SK-N-SH (cell line): ENCODE data around the gene PSKH1. TPM values are rescaled to one million over a fixed set of nuclear protein-coding genes. Genes with fewer than 3 reads are reported as not detected.

Experiments used
- CTCF ChIA-PET: fragments of 300-600, 350-600 bp; formaldehyde crosslinking; extraction: SDS; loops from one replicate; lab custom pipeline; 2021; lab: Yijun Ruan, JAX
- POLR2A ChIA-PET: fragments of 350-600 bp; sonication (Branson Sonifier 250); formaldehyde crosslinking; extraction: SDS; loops from one replicate; lab custom pipeline; 2020; ENCODE audit warnings: antibody characterized with exemption, inconsistent platforms; lab: Yijun Ruan, JAX
- DNase-seq: peaks from one replicate; pipeline ENCODE4 v3.0.0; 2012
- H2AFZ ChIP-seq: fragments of 200-600 bp; sonication (generic); 2 replicates; pipeline ENCODE4 v1.8.1; 2016; ENCODE audit warnings: antibody characterized with exemption, mild to moderate bottlenecking, low read depth
- H3F3A ChIP-seq: fragments of 200-600 bp; sonication (generic); replicated peaks from 2 replicates; pipeline ENCODE3; 2016; ENCODE audit warnings: antibody characterized with exemption, mild to moderate bottlenecking; ENCODE audit not compliant: insufficient read depth
- H3K27ac ChIP-seq, 2 experiments: fragments of 200-500 bp in 1 of 2; fragments of 200-600 bp in 1 of 2; sonication (Bioruptor generic) in 1 of 2; sonication (generic), shearing (Covaris generic) in 1 of 2; 2 replicates each; pipeline versions ENCODE4 v1.5.1 to v1.6.1; 2014 to 2016; ENCODE audit warnings: low read depth in 2 of 2, inconsistent platforms in 1 of 2, low read length in 1 of 2, mild to moderate bottlenecking in 1 of 2, mixed read lengths in 1 of 2
- H3K27me3 ChIP-seq: fragments of 200-600 bp; sonication (generic), shearing (Covaris generic); 2 replicates; pipeline ENCODE4 v1.6.1; 2016; ENCODE audit warnings: mixed run types; ENCODE audit not compliant: insufficient read depth
- H3K36me3 ChIP-seq, 2 experiments: fragments of 200-500 bp in 1 of 2; fragments of 200-600 bp in 1 of 2; sonication (Bioruptor generic) in 1 of 2; sonication (generic) in 1 of 2; replicated peaks in 1 of 2; 2 replicates each; pipeline versions ENCODE3 to v1.5.1; 2014 to 2016; ENCODE audit warnings: low read length in 1 of 2, mild to moderate bottlenecking in 1 of 2; ENCODE audit not compliant: insufficient read depth in 2 of 2, control insufficient read depth in 1 of 2
- H3K4me1 ChIP-seq, 2 experiments: fragments of 200-500 bp in 1 of 2; fragments of 200-600 bp in 1 of 2; sonication (Bioruptor generic) in 1 of 2; sonication (generic), shearing (Covaris generic) in 1 of 2; 2 replicates each; pipeline versions ENCODE4 v1.5.1 to v1.6.1; 2014 to 2016; ENCODE audit warnings: low read depth in 1 of 2, low read length in 1 of 2, mixed run types in 1 of 2; ENCODE audit not compliant: insufficient read depth in 2 of 2, control insufficient read depth in 1 of 2
- H3K4me2 ChIP-seq: fragments of 200-600 bp; sonication (generic), shearing (Covaris generic); 2 replicates; pipeline ENCODE4 v1.6.1; 2017; ENCODE audit warnings: mixed run types
- H3K4me3 ChIP-seq, 2 experiments: fragments of 200-500 bp in 1 of 2; fragments of 200-600 bp in 1 of 2; sonication (Bioruptor generic) in 1 of 2; sonication (generic), shearing (Covaris generic) in 1 of 2; 2 replicates each; pipeline versions ENCODE4 v1.5.1 to v1.8.1; 2014 to 2016; ENCODE audit warnings: low read depth in 2 of 2, inconsistent platforms in 1 of 2, low read length in 1 of 2, mild to moderate bottlenecking in 1 of 2, mixed read lengths in 1 of 2, moderate library complexity in 1 of 2
- H3K79me2 ChIP-seq: fragments of 200-600 bp; sonication (generic); 2 replicates; pipeline ENCODE4 v1.8.1; 2017; ENCODE audit warnings: mild to moderate bottlenecking; ENCODE audit not compliant: insufficient read depth
- H3K9ac ChIP-seq: fragments of 200-600 bp; sonication (generic); 2 replicates; pipeline ENCODE4 v1.6.1; 2017; ENCODE audit warnings: mixed run types
- H3K9me2 ChIP-seq: fragments of 200-600 bp; sonication (generic); 2 replicates; pipeline ENCODE4 v1.6.1; 2017; ENCODE audit warnings: mixed run types
- H3K9me3 ChIP-seq: fragments of 200-600 bp; sonication (generic); 2 replicates; pipeline ENCODE4 v1.6.1; 2017; ENCODE audit warnings: mixed run types, mild to moderate bottlenecking, moderate library complexity
- H4K20me1 ChIP-seq: fragments of 200-600 bp; sonication (generic); 2 replicates; pipeline ENCODE4 v1.6.1; 2017; ENCODE audit warnings: mild to moderate bottlenecking, mixed run types; ENCODE audit not compliant: insufficient read depth
- CHD2 ChIP-seq: fragments of 150-350 bp; IDR thresholded peaks from 2 replicates; pipeline ENCODE4 v1.6.1; 2018; ENCODE audit warnings: low read length; ENCODE audit not compliant: partially characterized antibody
- CTCF ChIP-seq: fragments of 200-600 bp; sonication (generic); IDR thresholded peaks from 2 replicates; pipeline ENCODE4 v1.6.1; 2017; ENCODE audit warnings: antibody characterized with exemption, mild to moderate bottlenecking, moderate library complexity
- EZH2phosphoT487 ChIP-seq: fragments of 200-600 bp; sonication (generic); IDR thresholded peaks from 2 replicates; pipeline ENCODE4 v1.6.1; 2017; ENCODE audit warnings: low read depth, mixed run types, mild to moderate bottlenecking, antibody characterized with exemption, moderate library complexity, borderline replicate concordance
- FOXM1 ChIP-seq: IDR thresholded peaks from 2 replicates; pipeline ENCODE4 v1.4.0; 2012; ENCODE audit warnings: low read depth, mild to moderate bottlenecking
- GABPA ChIP-seq: IDR thresholded peaks from 2 replicates; pipeline ENCODE4 v1.4.0; 2012; ENCODE audit warnings: low read depth, mild to moderate bottlenecking
- GATA2 ChIP-seq: sonication (generic); formaldehyde crosslinking; IDR thresholded peaks from 2 replicates; pipeline ENCODE4 v1.5.0; 2020; ENCODE audit warnings: mild to moderate bottlenecking, missing genetic modification reagents
- MEF2A ChIP-seq: IDR thresholded peaks from 2 replicates; pipeline ENCODE4 v1.4.0; 2012; ENCODE audit warnings: low read depth, borderline replicate concordance
- MXI1 ChIP-seq: IDR thresholded peaks from 2 replicates; pipeline ENCODE4 v1.6.1; 2012; ENCODE audit warnings: mild to moderate bottlenecking, low read depth, low read length, improper control_type of control experiment
- RAD21 ChIP-seq: IDR thresholded peaks from 2 replicates; pipeline ENCODE4 v1.6.1; 2012; ENCODE audit warnings: mild to moderate bottlenecking, low read length
- RCOR1 ChIP-seq: fragments of 150-350 bp; IDR thresholded peaks from 2 replicates; pipeline ENCODE4 v1.6.1; 2017; ENCODE audit warnings: antibody characterized with exemption, low read length
- TAF1 ChIP-seq: IDR thresholded peaks from 2 replicates; pipeline ENCODE4 v1.6.1; 2012; ENCODE audit warnings: low read depth, mild to moderate bottlenecking, low read length, moderate library complexity, borderline replicate concordance
- WGBS: methylation state at CpG from one replicate; pipeline ENCODE4 v1.1.6; 2017; ENCODE audit warnings: low lambda C conversion rate; 5-methylcytosine and 5-hydroxymethylcytosine counted together
- polyA plus RNA-seq, 3 experiments: library from polyadenylated mRNA; depleted of rRNA; stranded (reverse); fragments of >200 nt; gene quantifications; 2 replicates each; pipeline ENCODE4 v1.2.3, GENCODE V29; 2012
- TF ChIP-seq, protein P1 (sequence below): fragments of 150-350 bp; IDR thresholded peaks from 2 replicates; pipeline ENCODE4 v1.6.1; 2016; ENCODE audit warnings: mild to moderate bottlenecking, low read depth, low read length
- TF ChIP-seq, protein P2 (sequence below): IDR thresholded peaks from 2 replicates; pipeline ENCODE4; 2012

The PSKH1 gene
- polyA plus RNA-seq, 1 of the 3 experiments (the other 2 are of a cell fraction) = 30.1 TPM

- no peak overlapping the region for H3K4me2 ChIP-seq
- H4K20me1 ChIP-seq = peaks cover 13% of the 10 kb centered on the region
- H3K27me3 ChIP-seq = no peaks in the 10 kb centered on the region
- H3K36me3 ChIP-seq = peaks cover 0 to 36% of the 10 kb centered on the region in 2 experiments
- 95% methylated on average over 7 of the region's 14 CpGs for WGBS
- TF ChIP-seq, protein P1, sequence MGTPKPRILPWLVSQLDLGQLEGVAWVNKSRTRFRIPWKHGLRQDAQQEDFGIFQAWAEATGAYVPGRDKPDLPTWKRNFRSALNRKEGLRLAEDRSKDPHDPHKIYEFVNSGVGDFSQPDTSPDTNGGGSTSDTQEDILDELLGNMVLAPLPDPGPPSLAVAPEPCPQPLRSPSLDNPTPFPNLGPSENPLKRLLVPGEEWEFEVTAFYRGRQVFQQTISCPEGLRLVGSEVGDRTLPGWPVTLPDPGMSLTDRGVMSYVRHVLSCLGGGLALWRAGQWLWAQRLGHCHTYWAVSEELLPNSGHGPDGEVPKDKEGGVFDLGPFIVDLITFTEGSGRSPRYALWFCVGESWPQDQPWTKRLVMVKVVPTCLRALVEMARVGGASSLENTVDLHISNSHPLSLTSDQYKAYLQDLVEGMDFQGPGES = no peak
- TF ChIP-seq RCOR1 (no peak), FOXM1 (no peak), GABPA (no peak), CTCF (no peak), RAD21 (no peak)
- TF ChIP-seq, protein P2, sequence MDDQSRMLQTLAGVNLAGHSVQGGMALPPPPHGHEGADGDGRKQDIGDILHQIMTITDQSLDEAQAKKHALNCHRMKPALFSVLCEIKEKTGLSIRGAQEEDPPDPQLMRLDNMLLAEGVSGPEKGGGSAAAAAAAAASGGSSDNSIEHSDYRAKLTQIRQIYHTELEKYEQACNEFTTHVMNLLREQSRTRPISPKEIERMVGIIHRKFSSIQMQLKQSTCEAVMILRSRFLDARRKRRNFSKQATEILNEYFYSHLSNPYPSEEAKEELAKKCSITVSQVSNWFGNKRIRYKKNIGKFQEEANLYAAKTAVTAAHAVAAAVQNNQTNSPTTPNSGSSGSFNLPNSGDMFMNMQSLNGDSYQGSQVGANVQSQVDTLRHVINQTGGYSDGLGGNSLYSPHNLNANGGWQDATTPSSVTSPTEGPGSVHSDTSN = no peak
- TF ChIP-seq, all 33 proteins: peak for 0
- H3F3A ChIP-seq = no peaks in the 10 kb centered on the region
- no peak for DNase-seq
- H2AFZ ChIP-seq = no peak overlapping the region
- H3K9me2 ChIP-seq = no peaks in the 10 kb centered on the region
- ChIA-PET CTCF (interaction anchor here (1.5 to 28.1 kb wide), 5 partner anchors 11 to 114 kb away, joined by 3 to 564 read pairs (median 18); partner anchors contain the start of genes EDC4, NRN1L and PSKH1), POLR2A (no interaction called here)
- H3K79me2 ChIP-seq = no peaks in the 10 kb centered on the region
- no peaks in the 10 kb centered on the region for H3K9me3 ChIP-seq
- H3K9ac ChIP-seq = no peak overlapping the region
- H3K4me1 ChIP-seq = peaks cover 5 to 16% of the 10 kb centered on the region in 2 experiments; a peak in 2 of 4 replicates
- no peak overlapping the region for H3K4me3 ChIP-seq
- no peak overlapping the region for H3K27ac ChIP-seq
These were observed 37.1 kb downstream of the PSKH1 start for GRCh38 chr16:67930191-67930590.

- Histone ChIP-seq H4K20me1 (peaks cover 13% of the 10 kb centered on the region), H3F3A (no peaks in the 10 kb centered on the region), H3K9me2 (no peaks in the 10 kb centered on the region), H3K27me3 (no peaks in the 10 kb centered on the region), H3K79me2 (no peaks in the 10 kb centered on the region), H3K9me3 (no peaks in the 10 kb centered on the region), H3K27ac (no peak overlapping the region), H2AFZ (no peak overlapping the region), H3K36me3 (peaks cover 0 to 34% of the 10 kb centered on the region in 2 experiments), H3K4me3 (no peak overlapping the region), H3K9ac (no peak overlapping the region), H3K4me1 (peaks cover 5 to 17% of the 10 kb centered on the region in 2 experiments; a peak in 2 of 4 replicates), H3K4me2 (no peak overlapping the region)
- 96% methylated on average over 15 of the region's 17 CpGs for WGBS
- ChIA-PET CTCF (interaction anchor here (0.8 to 28.1 kb wide), 6 partner anchors 11 to 410 kb away, joined by 3 to 564 read pairs (median 15); partner anchors contain the start of genes EDC4, NRN1L and PSKH1), POLR2A (no interaction called here)
- DNase-seq = no peak
- no peak for TF ChIP-seq TAF1
- TF ChIP-seq CHD2 = no peak
- TF ChIP-seq EZH2phosphoT487 = no peak
- no peak for TF ChIP-seq GATA2 (CRISPR knock-in tag)
- no peak for TF ChIP-seq MXI1
- no peak for TF ChIP-seq MEF2A
These were observed 37.7 kb downstream of the PSKH1 start for GRCh38 chr16:67930678-67931211.
